Suprapubic skin (tissue), 4 donors: ENCODE data around the gene SNAPC1.

ENCODE experiments used
- EP300 ChIP-seq: sonication (generic); formaldehyde crosslinking; IDR thresholded peaks from one replicate; pipeline ENCODE4 v1.6.1; 2017; ENCODE audit warnings: antibody characterized with exemption
- POLR2A ChIP-seq, 2 donors: fragments of 450-650 bp; IDR thresholded peaks; one replicate each; pipeline ENCODE4 v1.6.1; 2017; ENCODE audit warnings: antibody characterized with exemption in 2 of 2, mild to moderate bottlenecking in 2 of 2, moderate library complexity in 2 of 2
- POLR2AphosphoS5 ChIP-seq, 3 donors: sonication (generic); formaldehyde crosslinking; IDR thresholded peaks; one replicate each; pipeline ENCODE4 v1.6.1; 2017; ENCODE audit warnings: antibody characterized with exemption in 3 of 3
- TF ChIP-seq, protein P1 (sequence below), 2 donors: fragments of 200-600 bp in 1 of 2; fragments of 450-650 bp in 1 of 2; sonication (generic) in 1 of 2; IDR thresholded peaks; one replicate each; pipeline ENCODE4 v1.5.1; 2016 to 2019; ENCODE audit warnings: antibody characterized with exemption in 2 of 2, mild to moderate bottlenecking in 1 of 2, moderate library complexity in 1 of 2

DNA sequence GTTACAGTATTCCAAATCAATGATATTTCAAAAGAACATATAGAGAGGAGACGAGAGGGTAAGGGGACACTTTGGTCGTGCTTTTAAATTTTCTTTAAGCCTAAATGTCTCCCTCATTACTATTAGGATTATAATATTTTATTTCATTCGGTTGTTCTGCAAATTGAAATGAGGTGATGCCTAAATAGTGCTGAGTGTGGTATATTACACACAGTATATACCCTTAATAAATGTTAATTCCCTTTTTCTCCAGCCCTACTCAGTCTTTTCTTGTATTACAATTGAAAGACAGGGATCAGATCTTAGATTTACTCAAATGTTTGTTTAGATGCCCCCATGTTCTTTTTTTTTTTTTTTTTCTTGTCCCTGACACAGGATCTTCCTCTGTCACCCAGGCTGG is 7.7 kb downstream of the SNAPC1 start:
- TF ChIP-seq, protein P1, sequence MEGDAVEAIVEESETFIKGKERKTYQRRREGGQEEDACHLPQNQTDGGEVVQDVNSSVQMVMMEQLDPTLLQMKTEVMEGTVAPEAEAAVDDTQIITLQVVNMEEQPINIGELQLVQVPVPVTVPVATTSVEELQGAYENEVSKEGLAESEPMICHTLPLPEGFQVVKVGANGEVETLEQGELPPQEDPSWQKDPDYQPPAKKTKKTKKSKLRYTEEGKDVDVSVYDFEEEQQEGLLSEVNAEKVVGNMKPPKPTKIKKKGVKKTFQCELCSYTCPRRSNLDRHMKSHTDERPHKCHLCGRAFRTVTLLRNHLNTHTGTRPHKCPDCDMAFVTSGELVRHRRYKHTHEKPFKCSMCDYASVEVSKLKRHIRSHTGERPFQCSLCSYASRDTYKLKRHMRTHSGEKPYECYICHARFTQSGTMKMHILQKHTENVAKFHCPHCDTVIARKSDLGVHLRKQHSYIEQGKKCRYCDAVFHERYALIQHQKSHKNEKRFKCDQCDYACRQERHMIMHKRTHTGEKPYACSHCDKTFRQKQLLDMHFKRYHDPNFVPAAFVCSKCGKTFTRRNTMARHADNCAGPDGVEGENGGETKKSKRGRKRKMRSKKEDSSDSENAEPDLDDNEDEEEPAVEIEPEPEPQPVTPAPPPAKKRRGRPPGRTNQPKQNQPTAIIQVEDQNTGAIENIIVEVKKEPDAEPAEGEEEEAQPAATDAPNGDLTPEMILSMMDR (IDR thresholded peaks at IDR 0.05) = no peak
- TF ChIP-seq POLR2AphosphoS5 (IDR thresholded peaks at IDR 0.05) = no peak
- TF ChIP-seq POLR2A (IDR thresholded peaks at IDR 0.05) = no peak
- TF ChIP-seq EP300 = no peak
